GM18858 (cell line): ENCODE measurements around the gene CYLD.

Experiments used
- ATAC-seq: cut with Tn5 transposase; IDR thresholded peaks from one replicate; pipeline ENCODE4 v1.9.1; 2021; ENCODE audit not compliant: unreplicated experiment

Gene CYLD

GRCh38 chr16:50814541-50814940 lies 72.7 kb downstream of the CYLD start:
- ATAC-seq, result no peak

GRCh38 chr16:50815382-50815781 lies 73.5 kb downstream of the CYLD start:
- ATAC-seq, result no peak

GRCh38 chr16:50816901-50817555 lies 75.1 kb downstream of the CYLD start:
- no peak for ATAC-seq

- ATAC-seq, result no peak
Measured at GRCh38 chr16:50818380-50818779, 76.5 kb downstream of the CYLD start.

GRCh38 chr16:50819706-50820105 lies 77.8 kb downstream of the CYLD start:
- ATAC-seq, result no peak

- no peak for ATAC-seq
Measured at GRCh38 chr16:50820225-50820624, 78.3 kb downstream of the CYLD start.

DNA sequence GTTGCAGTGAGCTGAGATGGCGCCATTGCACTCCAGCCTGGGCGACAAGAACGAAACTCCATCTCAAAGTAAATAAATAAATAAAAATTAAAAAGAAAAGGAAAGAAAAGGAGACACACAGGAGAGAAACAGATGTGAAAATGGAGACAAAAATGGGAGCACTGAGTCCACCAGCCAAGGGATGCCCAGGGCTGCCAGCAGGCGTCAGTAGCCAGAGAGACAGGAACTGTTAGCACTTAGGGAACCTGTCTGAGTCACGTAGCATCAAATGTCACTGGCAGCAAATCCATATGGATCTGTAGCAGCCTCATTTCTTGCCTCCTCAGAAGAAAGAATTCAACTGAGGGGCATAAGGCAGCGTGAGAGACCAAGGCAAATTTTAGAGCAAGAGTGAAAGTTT lies 79.7 kb downstream of the CYLD start:
- ATAC-seq, result no peak

DNA sequence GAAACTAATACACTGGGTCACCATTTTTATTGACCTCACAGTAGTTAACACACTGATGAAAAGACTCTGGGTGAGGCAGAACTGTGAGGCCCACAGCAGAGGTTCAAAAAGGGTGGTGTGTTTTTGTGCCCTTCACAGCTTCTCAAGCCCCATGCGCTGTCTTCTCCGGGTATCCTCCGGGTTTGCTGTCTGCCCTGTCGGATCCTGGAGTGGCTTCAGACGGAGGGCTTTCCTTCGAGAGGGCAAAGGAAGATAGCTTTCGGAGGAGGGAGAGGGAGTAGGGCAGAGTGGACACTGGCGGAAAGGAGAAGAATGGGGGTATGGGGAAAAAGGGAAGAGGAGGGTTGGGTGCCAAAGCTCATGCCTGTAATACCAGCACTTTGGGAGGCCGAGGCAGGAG lies 80.8 kb downstream of the CYLD start:
- no peak for ATAC-seq

DNA sequence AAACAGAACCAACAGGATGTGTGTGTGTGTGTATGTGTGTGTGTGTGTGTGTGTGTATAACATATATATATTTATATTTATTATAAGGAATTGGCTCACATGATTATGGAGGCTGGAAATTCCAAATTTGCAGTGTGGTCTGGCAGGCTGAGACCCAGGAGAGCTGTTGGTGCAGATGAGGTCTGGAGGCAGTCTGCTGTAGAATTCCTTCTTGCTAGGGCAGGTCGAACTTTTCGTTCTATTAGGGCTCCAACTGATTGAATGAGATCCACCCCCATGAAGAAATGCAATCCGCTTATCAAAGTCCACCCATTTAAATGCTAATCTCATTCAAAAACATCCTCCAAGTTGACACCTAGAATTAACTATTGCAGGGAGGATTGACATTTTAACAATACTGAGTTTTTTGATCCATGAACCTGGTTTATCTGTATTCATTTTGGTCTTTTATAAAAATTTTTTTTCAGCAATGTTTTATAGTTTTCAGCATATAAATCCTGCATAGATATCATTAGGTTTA lies 85.0 kb downstream of the CYLD start:
- ATAC-seq, result no peak

GRCh38 chr16:50828164-50828702 lies 86.3 kb downstream of the CYLD start:
- no peak for ATAC-seq

GRCh38 chr16:50830698-50831097 lies 88.8 kb downstream of the CYLD start:
- no peak for ATAC-seq

DNA sequence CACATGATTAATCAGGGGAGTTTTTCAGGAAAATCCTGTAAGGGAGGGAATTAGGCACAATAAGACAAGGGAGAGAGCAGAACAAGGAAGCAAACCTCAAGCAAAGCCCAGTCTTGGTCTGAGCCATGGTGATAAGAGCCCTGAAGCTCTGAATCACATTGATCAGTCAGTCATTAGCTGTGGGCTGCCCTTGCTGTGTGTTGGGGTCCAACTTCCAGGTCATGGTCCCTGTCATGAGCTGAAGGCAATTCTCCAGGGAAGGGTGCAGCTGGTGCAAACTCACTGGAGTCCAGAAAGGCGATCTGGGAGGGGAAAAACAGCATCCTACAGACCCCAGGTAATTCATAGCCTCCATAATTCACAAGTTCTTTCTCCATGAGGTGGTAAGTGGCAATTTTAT lies 89.9 kb downstream of the CYLD start:
- ATAC-seq, result no peak

DNA sequence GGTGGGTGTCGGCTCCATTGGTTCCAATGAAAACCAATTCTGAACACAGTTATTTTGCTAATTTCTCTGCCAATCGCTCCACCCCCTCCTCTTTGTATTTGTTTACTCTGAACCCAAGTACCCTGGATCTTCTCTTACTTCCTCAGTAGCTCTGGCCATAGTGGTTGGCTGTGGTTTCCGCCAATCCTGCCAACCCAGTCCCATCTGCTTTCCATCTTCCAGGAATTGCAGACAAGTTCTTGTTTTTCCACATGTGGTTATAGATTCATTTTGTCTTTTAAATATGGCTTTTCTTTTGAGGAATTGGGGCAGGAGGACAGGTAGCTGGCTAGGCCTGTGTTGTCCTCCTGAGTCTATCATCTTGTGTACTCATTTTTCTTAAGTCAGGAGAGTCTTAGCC lies 92.0 kb downstream of the CYLD start:
- no peak for ATAC-seq

- ATAC-seq, result no peak
Measured at GRCh38 chr16:50834701-50835100, 92.8 kb downstream of the CYLD start.

DNA sequence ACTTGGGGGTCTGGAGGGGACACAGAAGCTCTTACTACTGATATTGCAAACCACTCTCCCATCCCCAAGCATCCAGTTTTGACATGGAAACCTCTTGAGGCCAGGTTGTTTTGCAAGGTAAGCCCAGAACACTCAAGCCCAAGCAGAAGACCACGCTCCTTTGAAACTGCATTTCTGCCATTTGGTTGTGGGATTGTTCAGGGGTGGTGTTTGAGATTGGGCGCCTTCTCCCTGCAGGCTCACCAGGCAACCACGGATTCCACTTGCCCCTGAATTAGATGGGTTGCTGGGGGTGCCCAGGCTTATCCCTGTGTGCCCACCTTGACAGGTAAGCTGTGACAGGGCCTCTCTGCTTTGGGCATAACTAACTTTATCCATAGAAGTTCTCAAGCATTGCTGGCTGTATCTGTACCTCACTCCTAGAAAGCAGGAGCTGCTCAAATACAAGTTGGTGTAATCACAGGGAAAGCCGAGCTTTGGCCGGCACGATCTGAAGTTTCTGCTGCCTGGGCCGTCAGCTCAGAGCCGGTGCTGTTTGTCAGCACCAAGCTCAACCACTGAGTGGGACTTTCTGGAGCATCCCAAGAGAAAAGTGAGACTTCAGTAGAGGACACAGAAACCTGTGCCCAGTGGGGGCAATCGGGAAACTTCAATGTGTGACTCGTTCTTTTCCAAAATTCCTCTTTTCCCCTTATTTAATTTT lies 93.6 kb downstream of the CYLD start:
- no peak for ATAC-seq

GRCh38 chr16:50836121-50836621 lies 94.3 kb downstream of the CYLD start:
- no peak for ATAC-seq

GRCh38 chr16:50837324-50837723 lies 95.4 kb downstream of the CYLD start:
- ATAC-seq, result no peak

DNA sequence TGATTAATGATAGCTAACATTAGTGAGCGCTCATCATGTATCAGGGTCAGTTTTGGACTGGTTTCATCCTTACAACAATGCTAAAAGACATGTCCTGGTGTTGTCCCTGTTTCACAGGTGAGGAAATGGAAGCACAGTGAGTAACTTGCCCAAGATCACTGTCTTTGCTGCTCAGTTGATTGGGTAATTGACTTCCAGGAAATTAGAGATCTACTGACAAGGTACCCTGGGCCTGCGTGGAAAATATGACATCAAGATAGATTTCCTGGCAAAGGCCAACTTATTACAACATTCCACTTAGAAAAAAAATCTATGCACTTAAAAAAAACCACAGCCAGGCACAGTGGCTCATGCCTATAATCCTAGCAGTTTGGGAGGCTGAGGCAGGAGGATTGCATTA lies 96.3 kb downstream of the CYLD start:
- ATAC-seq, result no peak

DNA sequence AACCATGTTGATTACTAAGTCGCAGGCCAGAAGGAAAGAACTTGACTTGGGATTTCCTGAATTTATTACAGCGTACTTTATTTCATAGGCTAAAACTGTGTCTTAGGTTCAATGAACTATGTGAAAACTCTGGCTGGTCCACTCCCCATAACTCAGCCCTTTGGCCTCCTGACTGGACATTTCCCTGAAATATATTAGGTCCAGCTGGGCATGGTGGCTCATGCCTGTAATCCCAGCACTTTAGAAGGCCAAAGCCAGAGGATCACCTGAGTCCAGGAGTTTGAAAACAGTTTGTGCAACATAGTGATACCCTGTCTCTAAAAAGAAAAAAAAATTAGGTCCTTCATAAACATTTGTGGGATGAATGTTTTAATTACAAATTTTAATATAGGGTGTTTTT lies 97.0 kb downstream of the CYLD start:
- no peak for ATAC-seq

GRCh38 chr16:50839356-50839755 lies 97.5 kb downstream of the CYLD start:
- no peak for ATAC-seq

DNA sequence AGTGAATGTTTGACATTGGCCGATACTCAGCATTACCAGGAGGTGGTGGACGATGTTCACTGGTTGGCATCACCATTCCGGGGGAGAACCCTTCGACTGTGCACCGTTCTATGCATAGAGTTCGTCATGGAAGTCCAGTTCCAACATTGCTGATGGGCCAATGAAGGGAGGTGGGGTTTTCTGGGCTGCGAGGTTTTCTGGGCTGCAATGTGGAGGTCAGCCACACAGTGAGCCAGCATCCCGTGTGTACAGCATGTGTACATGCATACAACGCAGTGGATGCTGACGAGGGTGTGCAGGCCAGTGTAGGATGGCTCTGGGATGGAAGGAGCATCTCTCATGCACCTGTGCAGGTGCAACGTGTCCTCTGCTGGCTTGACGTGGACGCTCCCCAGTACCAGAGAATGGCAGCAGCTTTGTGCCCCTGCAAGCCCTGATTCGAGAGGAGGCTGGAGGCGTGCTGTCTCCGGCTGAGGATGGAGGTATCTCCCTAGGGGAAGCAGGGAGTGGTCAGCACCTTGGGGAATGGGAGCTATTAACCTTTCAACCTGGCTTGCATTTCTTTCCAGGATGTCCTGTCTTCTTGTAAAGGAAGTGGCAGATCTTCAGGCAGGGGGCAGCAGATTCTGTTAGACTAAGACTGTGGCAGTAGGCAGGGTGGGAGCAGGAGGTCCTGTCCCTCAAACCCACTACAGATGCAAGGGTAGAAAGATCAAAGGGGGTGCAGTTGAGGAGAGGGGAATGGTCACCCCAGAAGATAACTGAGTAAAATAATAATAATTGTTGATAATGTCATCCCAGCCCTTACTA lies 98.2 kb downstream of the CYLD start:
- ATAC-seq, result no peak
